ENCODE results near the gene HPCAL1. TPM values are rescaled to one million over a fixed set of nuclear protein-coding genes. Genes with fewer than 3 reads are reported as not detected.
A peak's percentile ranks its signal among the peaks of the same experiment; 100 is the strongest.

Gene HPCAL1
- total and polyA plus RNA-seq, 2 experiments from 2014 or later = 8.3 to 25.4 TPM

GRCh38 chr2:10433264-10433946, 130.7 kb downstream of the HPCAL1 start:
- Mint-ChIP-seq H3K36me3 (ENCODE audit: low read depth) (no peaks in the 10 kb centered on the region), H3K27me3 (ENCODE audit: insufficient read depth, low read depth, poor library complexity) (peaks cover 19% of the 10 kb centered on the region), H3K27ac (no peak overlapping the region), H3K9me3 (no peaks in the 10 kb centered on the region), H3K4me1 (peaks cover 3% of the 10 kb centered on the region; the same call in 2 of the 3 replicates), H3K4me3 (peak overlapping the region; percentile 3; the same call in 1 of the 3 replicates)
- H3K4me2 ChIP-seq = no peak overlapping the region
- no peak overlapping the region for H2AFZ ChIP-seq
- no peak overlapping the region for H3K27ac ChIP-seq (ENCODE audit: low read depth)
- ATAC-seq (no peak), DNase-seq (ENCODE audit: low spot score) (no peak)
- no peaks in the 10 kb centered on the region for H3K9me2 ChIP-seq (ENCODE audit: insufficient read depth)
- H3F3A ChIP-seq (replicated peaks; ENCODE audit: low read depth) = no peaks in the 10 kb centered on the region
- no peaks in the 10 kb centered on the region for H4K20me1 ChIP-seq (replicated peaks; ENCODE audit: insufficient read depth)
- no peak overlapping the region for H3K4me3 ChIP-seq
- no peaks in the 10 kb centered on the region for H3K79me2 ChIP-seq (replicated peaks; ENCODE audit: insufficient read depth)
- peaks cover 3% of the 10 kb centered on the region; the same call in 1 of the 2 replicates for H3K27me3 ChIP-seq (ENCODE audit: insufficient read depth)
- H3K4me1 ChIP-seq (ENCODE audit: insufficient read depth) = no peaks in the 10 kb centered on the region
- H3K36me3 ChIP-seq (ENCODE audit: insufficient read depth) = no peaks in the 10 kb centered on the region
- TF ChIP-seq CREB1 (CRISPR knock-in tag; IDR thresholded peaks at IDR 0.05; ENCODE audit: low read depth) = no peak
- TF ChIP-seq STAT1 (IDR thresholded peaks at IDR 0.05; ENCODE audit: unreplicated experiment) = no peak
- TF ChIP-seq EZH2phosphoT487 (IDR thresholded peaks at IDR 0.05; ENCODE audit: unreplicated experiment) = no peak
- no peak for TF ChIP-seq REST (IDR thresholded peaks at IDR 0.05; ENCODE audit: unreplicated experiment)
- no peak for TF ChIP-seq CTCF (conservative IDR thresholded peaks at IDR 0.05; ENCODE audit: low read depth in 2 of 2)
- no peak for TF ChIP-seq ZNF331 (CRISPR knock-in tag; IDR thresholded peaks at IDR 0.05; ENCODE audit: low read depth)
- no peak for TF ChIP-seq EZH2 (IDR thresholded peaks at IDR 0.05; ENCODE audit: low read depth, unreplicated experiment)
- no peak for TF ChIP-seq ZNF114 (CRISPR knock-in tag; IDR thresholded peaks at IDR 0.05)
- TF ChIP-seq ETS1 (IDR thresholded peaks at IDR 0.05) = no peak
- TF ChIP-seq NANOG (IDR thresholded peaks at IDR 0.05; ENCODE audit: borderline replicate concordance) = no peak
- no peak for TF ChIP-seq JUNB (IDR thresholded peaks at IDR 0.05; ENCODE audit: unreplicated experiment)
- TF ChIP-seq POLR2AphosphoS5 (IDR thresholded peaks at IDR 0.05; ENCODE audit: low read depth) = no peak
- no peak for TF ChIP-seq ZNF462 (CRISPR knock-in tag; IDR thresholded peaks at IDR 0.05)

Data from GM23338 (cell line).